CD4-positive, alpha-beta T cell treated with Interleukin-10 for 1 hour (primary cell): ENCODE measurements around the gene PROK1.
"Not testable (repeated sequence)": the region's sequence is repeated elsewhere in the genome, so short reads cannot be mapped to it uniquely, and the experiment has no call there.

ENCODE experiments used
- DNase-seq: peaks from one replicate; pipeline ENCODE4 v3.0.0-alpha.2; 2020

Gene PROK1

GRCh38 chr1:110450929-110451328 lies at the start of gene PROK1:
PROK1 (plus strand) TSS chr1:110451149; CDS start chr1:110451217, 68 bp downstream.
- DNase-seq, result no peak

- no peak for DNase-seq
Measured at GRCh38 chr1:110403805-110404204, 47.1 kb upstream of the PROK1 start.

- DNase-seq, result no peak
Measured at GRCh38 chr1:110404401-110404800, 46.5 kb upstream of the PROK1 start.

GRCh38 chr1:110406407-110406806 lies 44.5 kb upstream of the PROK1 start:
- not testable (repeated sequence) for DNase-seq

GRCh38 chr1:110407260-110408210 lies 43.4 kb upstream of the PROK1 start, which contains the start of gene LAMTOR5:
LAMTOR5 (minus strand) TSS chr1:110407694; CDS start chr1:110407620, 74 bp downstream.
- DNase-seq, result peak; percentile 94

- no peak for DNase-seq
Measured at GRCh38 chr1:110408488-110408887, 42.5 kb upstream of the PROK1 start.

GRCh38 chr1:110409316-110409715 lies 41.6 kb upstream of the PROK1 start:
- DNase-seq, result no peak

GRCh38 chr1:110411173-110411735 lies 39.7 kb upstream of the PROK1 start:
- DNase-seq, result no peak

GRCh38 chr1:110412576-110412975 lies 38.4 kb upstream of the PROK1 start:
- DNase-seq, result peak; percentile 72

- not testable (repeated sequence) for DNase-seq
Measured at GRCh38 chr1:110413045-110413444, 37.9 kb upstream of the PROK1 start.

- DNase-seq, result no peak
Measured at GRCh38 chr1:110418729-110419128, 32.2 kb upstream of the PROK1 start.

- DNase-seq, result no peak
Measured at GRCh38 chr1:110420023-110420662, 30.8 kb upstream of the PROK1 start.

GRCh38 chr1:110420874-110421793 lies 29.8 kb upstream of the PROK1 start:
- no peak for DNase-seq

- DNase-seq, result no peak
Measured at GRCh38 chr1:110424699-110425611, 26.0 kb upstream of the PROK1 start.

- DNase-seq, result no peak
Measured at GRCh38 chr1:110425612-110426152, 25.3 kb upstream of the PROK1 start.

GRCh38 chr1:110426854-110427253 lies 24.1 kb upstream of the PROK1 start:
- DNase-seq, result no peak

GRCh38 chr1:110428946-110429345 lies 22.0 kb upstream of the PROK1 start:
- no peak for DNase-seq

- no peak for DNase-seq
Measured at GRCh38 chr1:110430366-110430765, 20.6 kb upstream of the PROK1 start.

GRCh38 chr1:110430901-110431300 lies 20.0 kb upstream of the PROK1 start:
- DNase-seq, result no peak

- no peak for DNase-seq
Measured at GRCh38 chr1:110433213-110433612, 17.7 kb upstream of the PROK1 start.

- no peak for DNase-seq
Measured at GRCh38 chr1:110433803-110434202, 17.1 kb upstream of the PROK1 start.
